HG03139 (cell line): ENCODE measurements around the gene HP.

Source experiments
- ATAC-seq: cut with Tn5 transposase; IDR thresholded peaks from one replicate; pipeline ENCODE4 v1.9.1; 2021; ENCODE audit not compliant: unreplicated experiment

HP gene

GRCh38 chr16:72084445-72084844, 30.1 kb downstream of the HP start:
- ATAC-seq = no peak

- no peak for ATAC-seq
These were observed 30.7 kb downstream of the HP start for GRCh38 chr16:72085002-72085401.

GRCh38 chr16:72091217-72091616, 36.9 kb downstream of the HP start:
- no peak for ATAC-seq

GRCh38 chr16:72092832-72093447, 38.6 kb downstream of the HP start:
- ATAC-seq = no peak

GRCh38 chr16:72093448-72094265, 39.4 kb downstream of the HP start, which contains the start of the genes DHX38 and TXNL4B:
TSS of gene DHX38 (plus strand) at chr16:72093847. CDS start at chr16:72096158, 2,311 bp downstream.
TSS of gene TXNL4B (minus strand) at chr16:72093620. CDS start at chr16:72090749, 2,871 bp downstream.
- peak; percentile 97 for ATAC-seq

GRCh38 chr16:72094266-72094610, 39.9 kb downstream of the HP start:
- ATAC-seq = no peak

- ATAC-seq = no peak
These were observed 44.6 kb downstream of the HP start for GRCh38 chr16:72098936-72099335.

- ATAC-seq = no peak
These were observed 45.1 kb downstream of the HP start for GRCh38 chr16:72099377-72099818.

- ATAC-seq = no peak
These were observed 46.9 kb downstream of the HP start for GRCh38 chr16:72101195-72101594.

- no peak for ATAC-seq
These were observed 50.6 kb downstream of the HP start for GRCh38 chr16:72104905-72105304.

- no peak for ATAC-seq
These were observed 51.7 kb downstream of the HP start for GRCh38 chr16:72105978-72106377.

- no peak for ATAC-seq
These were observed 53.1 kb downstream of the HP start for GRCh38 chr16:72107371-72107770.

- ATAC-seq = no peak
These were observed 54.2 kb downstream of the HP start for GRCh38 chr16:72108353-72109102.

GRCh38 chr16:72109300-72109699, 55.0 kb downstream of the HP start:
- no peak for ATAC-seq

GRCh38 chr16:72109966-72110530, 55.7 kb downstream of the HP start:
- no peak for ATAC-seq
